ENCODE measurements around the gene GAPDH. TPM values are rescaled to one million over a fixed set of nuclear protein-coding genes. Genes with fewer than 3 reads are reported as not detected.

Gene GAPDH
- total RNA-seq, 1 donor from 2014 or later, result 1,145 TPM

Other genes starting within 250 kb of the GAPDH start
- 5.0 TPM for gene PLEKHG6, start 223.8 kb upstream of the GAPDH start, total RNA-seq
- 76.0 TPM for gene TNFRSF1A, start 192.4 kb upstream of the GAPDH start, total RNA-seq
- 6.8 TPM for gene SCNN1A, start 159.0 kb upstream of the GAPDH start, total RNA-seq
- 106 TPM for gene LTBR, start 150.4 kb upstream of the GAPDH start, total RNA-seq
- 0.58 TPM for gene CD27, start 89.6 kb upstream of the GAPDH start, total RNA-seq
- 15.8 TPM for gene TAPBPL, start 82.5 kb upstream of the GAPDH start, total RNA-seq
- 6.1 TPM for gene VAMP1, start 63.8 kb upstream of the GAPDH start, total RNA-seq
- 84.1 TPM for gene MRPL51, start 41.3 kb upstream of the GAPDH start, total RNA-seq
- gene NCAPD2, start 40.4 kb upstream of the GAPDH start, total RNA-seq, result 9.0 TPM
- 8.8 TPM for gene IFFO1, start 21.5 kb downstream of the GAPDH start, total RNA-seq
- 14.9 TPM for gene NOP2, start 33.8 kb downstream of the GAPDH start, total RNA-seq
- gene CHD4, start 72.9 kb downstream of the GAPDH start, total RNA-seq, result 87.3 TPM
- gene LPAR5, start 101.4 kb downstream of the GAPDH start, total RNA-seq, result 0.88 TPM
- gene ACRBP, start 112.9 kb downstream of the GAPDH start, total RNA-seq, result 3.2 TPM
- 14.4 TPM for gene ING4, start 128.6 kb downstream of the GAPDH start, total RNA-seq
- gene ZNF384, start 154.9 kb downstream of the GAPDH start, total RNA-seq, result 20.3 TPM
- not detected for gene PIANP, start 166.3 kb downstream of the GAPDH start, total RNA-seq
- 31.1 TPM for gene COPS7A, start 189.5 kb downstream of the GAPDH start, total RNA-seq
- 133 TPM for gene MLF2, start 218.6 kb downstream of the GAPDH start, total RNA-seq
- gene PTMS, start 231.8 kb downstream of the GAPDH start, total RNA-seq, result 406 TPM
- gene LAG3, start 238.0 kb downstream of the GAPDH start, total RNA-seq, result 2.8 TPM